H9 (cell line): Measurements from ENCODE around the gene PKNOX2. TPM values are rescaled to one million over a fixed set of nuclear protein-coding genes. Genes with fewer than 3 reads are reported as not detected.

Source experiments
- DNase-seq: peaks from one replicate; pipeline ENCODE4 v3.0.0-alpha.2; 2017
- H2AFZ ChIP-seq: one replicate; pipeline ENCODE4 v1.6.1; 2013; ENCODE audit warnings: mild to moderate bottlenecking, low read length, control low read depth, moderate library complexity
- H2AK5ac ChIP-seq: 2 replicates; pipeline ENCODE4 v1.6.1; 2013; ENCODE audit warnings: low read length, control low read depth, mixed read lengths; ENCODE audit not compliant: insufficient read length
- H2BK120ac ChIP-seq: one replicate; pipeline ENCODE4 v1.6.1; 2013; ENCODE audit warnings: low read depth, mild to moderate bottlenecking, low read length, control low read depth, inconsistent platforms; ENCODE audit not compliant: poor library complexity, severe bottlenecking
- H2BK12ac ChIP-seq: 2 replicates; pipeline ENCODE4 v1.6.1; 2013; ENCODE audit warnings: low read length, control low read depth, mixed read lengths, low read depth; ENCODE audit not compliant: insufficient read length
- H2BK15ac ChIP-seq: 2 replicates; pipeline ENCODE4 v1.6.1; 2013; ENCODE audit warnings: low read depth, low read length, control low read depth
- H2BK20ac ChIP-seq: one replicate; pipeline ENCODE4 v1.6.1; 2013; ENCODE audit warnings: low read depth, mild to moderate bottlenecking, low read length, control low read depth, inconsistent platforms; ENCODE audit not compliant: poor library complexity, severe bottlenecking
- H2BK5ac ChIP-seq: 2 replicates; pipeline ENCODE4 v1.6.1; 2013; ENCODE audit warnings: low read length, control low read depth, mixed read lengths; ENCODE audit not compliant: insufficient read length
- H3K14ac ChIP-seq: 2 replicates; pipeline ENCODE4 v1.6.1; 2013; ENCODE audit warnings: low read length, control low read depth; ENCODE audit not compliant: insufficient read depth
- H3K18ac ChIP-seq: 2 replicates; pipeline ENCODE4 v1.6.1; 2013; ENCODE audit warnings: low read depth, mild to moderate bottlenecking, mixed read lengths, low read length, control low read depth; ENCODE audit not compliant: insufficient read length
- H3K23ac ChIP-seq: 2 replicates; pipeline ENCODE4 v1.6.1; 2013; ENCODE audit warnings: low read length, control low read depth, mixed read lengths, low read depth; ENCODE audit not compliant: insufficient read length
- H3K23me2 ChIP-seq: 2 replicates; pipeline ENCODE4 v1.6.1; 2013; ENCODE audit warnings: low read depth, mild to moderate bottlenecking, mixed read lengths, low read length, control low read depth; ENCODE audit not compliant: insufficient read length, poor library complexity, severe bottlenecking
- H3K27ac ChIP-seq: 2 replicates; pipeline ENCODE4 v1.5.1; 2013; ENCODE audit warnings: low read length, control low read depth, mixed read lengths, low read depth; ENCODE audit not compliant: insufficient read length
- H3K27me3 ChIP-seq: 2 replicates; pipeline ENCODE4 v1.6.1; 2013; ENCODE audit warnings: low read length, control low read depth, inconsistent platforms; ENCODE audit not compliant: insufficient read depth
- H3K4ac ChIP-seq: 2 replicates; pipeline ENCODE4 v1.6.1; 2013; ENCODE audit warnings: low read depth, mild to moderate bottlenecking, control low read depth, inconsistent platforms, low read length, moderate library complexity
- H3K4me1 ChIP-seq: 2 replicates; pipeline ENCODE4 v1.6.1; 2013; ENCODE audit warnings: low read length, control low read depth, inconsistent platforms; ENCODE audit not compliant: insufficient read depth
- H3K4me2 ChIP-seq: 2 replicates; pipeline ENCODE4 v1.6.1; 2013; ENCODE audit warnings: low read length, control low read depth, mixed read lengths; ENCODE audit not compliant: insufficient read length, insufficient read depth
- H3K56ac ChIP-seq: 2 replicates; pipeline ENCODE4 v1.6.1; 2013; ENCODE audit warnings: low read depth, mild to moderate bottlenecking, mixed read lengths, low read length, control low read depth; ENCODE audit not compliant: insufficient read length
- H3K79me1 ChIP-seq: 2 replicates; pipeline ENCODE4 v1.6.1; 2013; ENCODE audit warnings: low read depth, mild to moderate bottlenecking, moderate library complexity, low read length, control low read depth, inconsistent platforms; ENCODE audit not compliant: insufficient read depth, poor library complexity, severe bottlenecking
- H3K79me2 ChIP-seq: 2 replicates; pipeline ENCODE4 v1.6.1; 2013; ENCODE audit warnings: low read length, control low read depth, inconsistent platforms; ENCODE audit not compliant: insufficient read depth
- H3K9ac ChIP-seq: 2 replicates; pipeline ENCODE4 v1.6.1; 2013; ENCODE audit warnings: low read length, control low read depth, mixed read lengths; ENCODE audit not compliant: insufficient read length; ENCODE audit errors: extremely low read depth
- H3K9me3 ChIP-seq: one replicate; pipeline ENCODE4 v1.6.1; 2013; ENCODE audit warnings: low read depth, low read length, inconsistent platforms; ENCODE audit not compliant: control insufficient read depth
- H3T11ph ChIP-seq: one replicate; pipeline ENCODE4 v1.6.1; 2013; ENCODE audit warnings: mild to moderate bottlenecking, low read length, control low read depth, inconsistent platforms
- H4K20me1 ChIP-seq: one replicate; pipeline ENCODE4 v1.6.1; 2013; ENCODE audit not compliant: control insufficient read depth, insufficient read length, insufficient read depth
- H4K5ac ChIP-seq: 2 replicates; pipeline ENCODE4 v1.6.1; 2013; ENCODE audit warnings: low read depth, mild to moderate bottlenecking, mixed read lengths, low read length, control low read depth; ENCODE audit not compliant: insufficient read length
- H4K8ac ChIP-seq: replicated peaks from 2 replicates; pipeline ENCODE4 v1.6.1; 2013; ENCODE audit warnings: low read length, control low read depth, mixed read lengths, low read depth; ENCODE audit not compliant: insufficient read length
- H4K91ac ChIP-seq: 2 replicates; pipeline ENCODE4 v1.6.1; 2013; ENCODE audit warnings: low read depth, mild to moderate bottlenecking, moderate library complexity, mixed read lengths, low read length, control low read depth; ENCODE audit not compliant: insufficient read length
- H3K27ac Mint-ChIP-seq, 3 experiments: 2 replicates in 2 of 3; 3 replicates in 1 of 3; pipeline ENCODE4 v1.8.0; 2020 to 2021; ENCODE audit warnings: mixed read lengths in 3 of 3, mild to moderate bottlenecking in 1 of 3, moderate library complexity in 1 of 3
- H3K27me3 Mint-ChIP-seq: 2 replicates; pipeline ENCODE4 v1.8.0; 2021; ENCODE audit warnings: low read depth, mild to moderate bottlenecking, moderate library complexity, mixed read lengths
- H3K36me3 Mint-ChIP-seq, 3 experiments: 2 replicates in 2 of 3; 3 replicates in 1 of 3; pipeline ENCODE4 v1.8.0; 2020 to 2021; ENCODE audit warnings: low read depth in 3 of 3, mixed read lengths in 3 of 3; ENCODE audit not compliant: insufficient read depth in 1 of 3
- H3K4me1 Mint-ChIP-seq, 2 experiments: 2 replicates each; pipeline ENCODE4 v1.8.0; 2020; ENCODE audit warnings: mixed read lengths in 2 of 2
- H3K4me3 Mint-ChIP-seq, 2 experiments: 2 replicates in 1 of 2; 3 replicates in 1 of 2; pipeline ENCODE4 v1.8.0; 2020 to 2021; ENCODE audit warnings: mild to moderate bottlenecking in 2 of 2, mixed read lengths in 2 of 2, moderate library complexity in 1 of 2
- H3K9me3 Mint-ChIP-seq, 2 experiments: 2 replicates in 1 of 2; 3 replicates in 1 of 2; pipeline ENCODE4 v1.8.0; 2020; ENCODE audit warnings: mild to moderate bottlenecking in 2 of 2, mixed read lengths in 2 of 2, moderate library complexity in 1 of 2
- WGBS: extraction: QIAGEN DNeasy Blood & Tissue Kit; methylation state at CpG from one replicate; pipeline ENCODE4 v1.1.7; 2013; ENCODE audit warnings: missing lambda C conversion rate, low lambda C conversion rate, mixed read lengths; ENCODE audit not compliant: insufficient read length; ENCODE audit errors: extremely low coverage; 5-methylcytosine and 5-hydroxymethylcytosine counted together
- total RNA-seq: library from RNA; stranded (reverse); gene quantifications from 2 replicates; pipeline ENCODE4 v1.2.1, GENCODE V29; 2021
- TF ChIP-seq, protein P1 (sequence below): fragments of 200-600 bp; sonication (generic); conservative IDR thresholded peaks from 3 replicates; pipeline ENCODE4 v1.8.0; 2021; ENCODE audit warnings: antibody characterized with exemption, mild to moderate bottlenecking

PKNOX2 gene
- total RNA-seq, 1 experiment from 2014 or later: 1.3 TPM

DNA sequence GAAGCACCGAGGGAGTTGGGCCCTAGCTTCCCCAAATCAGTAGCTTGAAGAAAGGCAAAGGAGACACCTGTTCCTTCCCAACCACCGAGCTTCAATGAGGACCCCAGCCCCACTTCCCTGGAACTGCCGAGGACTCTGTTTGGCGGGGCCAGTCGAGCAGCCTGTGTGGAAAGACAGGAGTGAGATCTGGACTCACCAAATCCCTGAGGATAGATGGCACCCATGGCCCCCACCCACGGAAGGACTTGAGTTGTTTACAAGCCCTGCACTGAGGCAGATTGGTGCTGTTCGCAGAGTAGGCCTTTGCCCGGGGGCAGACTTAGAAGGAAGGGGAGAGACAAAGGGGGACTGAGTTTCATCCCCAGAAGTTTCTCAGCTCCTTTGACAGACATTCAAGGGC lies 266.9 kb downstream of the PKNOX2 start:
- Histone ChIP-seq H3K79me2 (no peaks in the 10 kb centered on the region), H3K27ac (no peak overlapping the region), H3K4me2 (no peak overlapping the region), H2BK20ac (no peak overlapping the region), H3K4me1 (peaks cover 9% of the 10 kb centered on the region; the same call in 1 of the 2 replicates), H2AK5ac (no peak overlapping the region), H2BK120ac (no peak overlapping the region), H3K9ac (no peak overlapping the region), H4K91ac (no peak overlapping the region), H3K14ac (no peak overlapping the region), H4K20me1 (no peaks in the 10 kb centered on the region), H3K23me2 (no peaks in the 10 kb centered on the region), H3K18ac (no peak overlapping the region), H2BK5ac (no peak overlapping the region), H2AFZ (no peak overlapping the region), H3K79me1 (no peaks in the 10 kb centered on the region), H3K4ac (no peak overlapping the region), H4K5ac (no peak overlapping the region), H3K9me3 (no peaks in the 10 kb centered on the region), H3T11ph (no peak overlapping the region), H2BK15ac (no peak overlapping the region), H3K27me3 (no peaks in the 10 kb centered on the region), H2BK12ac (no peak overlapping the region), H3K23ac (no peak overlapping the region), H3K56ac (no peak overlapping the region), H4K8ac (no peak overlapping the region)
- no CpG with 5 or more reads among the region's 8 CpGs for WGBS
- Mint-ChIP-seq H3K36me3 (no peaks in the 10 kb centered on the region), H3K4me3 (no peak overlapping the region), H3K27ac (no peak overlapping the region), H3K27me3 (peaks cover 1% of the 10 kb centered on the region), H3K9me3 (no peaks in the 10 kb centered on the region), H3K4me1 (peaks cover 52 to 54% of the 10 kb centered on the region in 2 experiments)
- DNase-seq: no peak
- TF ChIP-seq, protein P1, sequence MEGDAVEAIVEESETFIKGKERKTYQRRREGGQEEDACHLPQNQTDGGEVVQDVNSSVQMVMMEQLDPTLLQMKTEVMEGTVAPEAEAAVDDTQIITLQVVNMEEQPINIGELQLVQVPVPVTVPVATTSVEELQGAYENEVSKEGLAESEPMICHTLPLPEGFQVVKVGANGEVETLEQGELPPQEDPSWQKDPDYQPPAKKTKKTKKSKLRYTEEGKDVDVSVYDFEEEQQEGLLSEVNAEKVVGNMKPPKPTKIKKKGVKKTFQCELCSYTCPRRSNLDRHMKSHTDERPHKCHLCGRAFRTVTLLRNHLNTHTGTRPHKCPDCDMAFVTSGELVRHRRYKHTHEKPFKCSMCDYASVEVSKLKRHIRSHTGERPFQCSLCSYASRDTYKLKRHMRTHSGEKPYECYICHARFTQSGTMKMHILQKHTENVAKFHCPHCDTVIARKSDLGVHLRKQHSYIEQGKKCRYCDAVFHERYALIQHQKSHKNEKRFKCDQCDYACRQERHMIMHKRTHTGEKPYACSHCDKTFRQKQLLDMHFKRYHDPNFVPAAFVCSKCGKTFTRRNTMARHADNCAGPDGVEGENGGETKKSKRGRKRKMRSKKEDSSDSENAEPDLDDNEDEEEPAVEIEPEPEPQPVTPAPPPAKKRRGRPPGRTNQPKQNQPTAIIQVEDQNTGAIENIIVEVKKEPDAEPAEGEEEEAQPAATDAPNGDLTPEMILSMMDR: no peak
